GM18951 (cell line): ENCODE data around the gene HP.

Source experiments
- POLR2A ChIP-seq: IDR thresholded peaks from 4 replicates; pipeline ENCODE4 v1.6.1; 2011; ENCODE audit warnings: mild to moderate bottlenecking; ENCODE audit not compliant: insufficient read length, insufficient read depth; ENCODE audit errors: extremely low read depth
- in situ Hi-C: fragments of 300-500 bp; cut with MboI; formaldehyde crosslinking; loops from one replicate; pipeline ENCODE4 v1.12.0; 2022; ENCODE audit warnings: low sequenced_read_pairs, mixed read lengths, inconsistent platforms; ENCODE audit not compliant: unreplicated experiment

Gene HP

DNA sequence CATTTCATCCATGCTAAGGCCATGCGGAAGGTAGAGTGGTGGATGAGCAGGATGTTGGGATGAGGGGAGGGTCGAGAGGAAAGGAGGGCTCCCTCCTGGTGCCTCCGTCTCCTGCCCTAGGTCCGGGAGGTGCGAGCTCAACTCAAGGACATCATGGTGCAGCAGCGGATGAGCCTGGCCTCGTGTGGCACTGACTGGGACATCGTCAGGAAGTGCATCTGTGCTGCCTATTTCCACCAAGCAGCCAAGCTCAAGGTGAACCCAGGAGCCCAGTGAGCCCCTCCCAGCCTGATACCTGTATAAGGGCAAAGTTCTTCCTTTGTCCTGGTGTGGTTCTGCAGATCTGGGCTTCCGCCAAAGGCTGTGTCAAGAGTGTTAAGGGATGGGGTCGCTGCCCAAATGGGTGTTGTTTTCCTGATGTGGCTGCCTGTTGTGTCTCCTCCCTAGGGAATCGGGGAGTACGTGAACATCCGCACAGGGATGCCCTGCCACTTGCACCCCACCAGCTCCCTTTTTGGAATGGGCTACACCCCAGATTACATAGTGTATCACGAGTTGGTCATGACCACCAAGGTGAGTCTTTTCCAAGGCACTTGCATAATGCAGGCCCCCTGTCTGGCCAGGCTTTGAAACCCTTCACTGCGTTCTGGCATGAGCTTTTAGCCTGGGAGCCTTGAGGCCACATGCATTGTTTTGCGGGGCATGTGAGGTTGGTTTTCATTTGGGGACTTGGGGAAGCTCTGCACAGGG, 54.2 kb downstream of the HP start:
- in situ Hi-C loops, result no loop called here
- TF ChIP-seq POLR2A, result no peak

DNA sequence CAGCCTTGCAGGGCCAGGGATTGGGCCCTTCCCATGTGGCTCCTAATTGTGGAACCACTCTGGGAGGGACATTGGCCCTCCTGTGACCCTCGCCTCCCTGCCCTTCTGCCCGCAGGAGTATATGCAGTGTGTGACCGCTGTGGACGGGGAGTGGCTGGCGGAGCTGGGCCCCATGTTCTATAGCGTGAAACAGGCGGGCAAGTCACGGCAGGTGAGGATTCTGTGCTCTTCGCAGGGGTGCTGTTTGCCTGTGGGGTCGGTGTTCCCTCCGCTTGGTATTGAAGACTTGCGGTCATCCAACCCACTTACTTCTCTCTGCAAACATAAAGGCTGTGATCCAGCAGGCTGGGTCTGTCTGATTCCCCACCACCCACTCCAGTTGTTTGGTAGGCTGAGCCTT, 55.0 kb downstream of the HP start:
- in situ Hi-C loops, result no loop called here
- no peak for TF ChIP-seq POLR2A

DNA sequence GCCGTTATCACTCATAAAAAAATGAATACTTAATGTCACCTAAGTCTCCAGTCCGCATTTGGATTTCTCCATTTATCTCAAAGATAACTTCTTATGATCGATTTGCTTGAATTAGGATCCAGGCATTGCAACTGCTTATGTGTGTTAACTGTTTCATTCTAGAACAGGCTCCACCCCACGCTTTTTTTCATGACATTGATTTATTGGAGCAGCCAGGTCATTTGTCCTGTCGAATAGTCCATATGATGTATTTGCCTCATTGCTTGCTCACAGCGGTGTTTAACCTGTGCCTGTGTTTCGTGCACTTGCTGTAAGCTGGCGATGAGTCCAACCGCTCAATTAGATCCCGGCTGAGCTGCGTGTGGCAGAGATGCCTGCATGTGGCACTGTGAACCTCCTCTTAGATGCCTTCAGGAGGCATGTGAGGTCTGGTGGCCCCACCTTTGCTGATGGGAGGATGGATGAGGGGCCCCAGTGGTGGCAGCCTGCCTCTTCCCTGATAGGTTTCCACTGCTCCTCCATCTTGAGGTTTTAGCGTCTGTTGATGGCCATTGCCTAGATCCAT, 55.7 kb downstream of the HP start:
- TF ChIP-seq POLR2A, result no peak
- in situ Hi-C loops, result no loop called here
